Head of caudate nucleus (tissue), 42 donors: Measurements from ENCODE around the gene SNRPN.
"Not testable (repeated sequence)": the region's sequence is repeated elsewhere in the genome, so short reads cannot be mapped to it uniquely, and the experiment has no call there.

ENCODE experiments used
- DNase-seq, 42 donors: peaks; one replicate each; pipeline versions ENCODE4 v3.0.0 to v3.0.0-alpha.2; 2020 to 2021; ENCODE audit warnings: mixed read lengths in 7 of 42
- intact Hi-C: fragments of 100-400 bp; cut with DNase I; formaldehyde crosslinking; loops from one replicate; pipeline ENCODE4 v1.15.0; 2022

Gene SNRPN

GRCh38 chr15:24954783-24955530 lies at the start of gene SNRPN, which contains the start of gene SNURF:
Gene SNRPN (plus strand): TSS chr15:24954987. CDS start chr15:24974454, 19,467 bp downstream.
Gene SNURF (plus strand): TSS chr15:24954987. CDS start chr15:24955049, 62 bp downstream.
- DNase-seq, result peak; percentile 44 to 90 (median 79)
- intact Hi-C loops, result loop anchor here (10.0 kb wide), 1 partner anchor 480 kb away; the partner anchor contains the start of gene UBE3A

- intact Hi-C loops, result no loop called here
- DNase-seq, result no peak
Measured at GRCh38 chr15:24916305-24917009, 38.3 kb upstream of the SNRPN start.

- intact Hi-C loops, result no loop called here
- DNase-seq, result no peak
Measured at GRCh38 chr15:24917431-24917830, 37.4 kb upstream of the SNRPN start.

- no peak for DNase-seq
- intact Hi-C loops, result no loop called here
Measured at GRCh38 chr15:24919446-24919845, 35.3 kb upstream of the SNRPN start.

GRCh38 chr15:24922781-24923180 lies 32.0 kb upstream of the SNRPN start:
- intact Hi-C loops, result not testable (repeated sequence)

GRCh38 chr15:24924153-24924552 lies 30.6 kb upstream of the SNRPN start:
- intact Hi-C loops, result no loop called here
- DNase-seq, result no peak

More at GRCh38 chr15:24922781-24923180, 32.0 kb upstream of the SNRPN start:
- not testable (repeated sequence) for DNase-seq

- no peak for DNase-seq
- intact Hi-C loops, result no loop called here
Measured at GRCh38 chr15:24924621-24925020, 30.2 kb upstream of the SNRPN start.

GRCh38 chr15:24931874-24932732 lies 22.7 kb upstream of the SNRPN start:
- DNase-seq, intact Hi-C loops: not testable (repeated sequence)

- intact Hi-C loops, result no loop called here
- DNase-seq, result no peak
Measured at GRCh38 chr15:24933716-24934115, 21.1 kb upstream of the SNRPN start.

- DNase-seq, intact Hi-C loops: not testable (repeated sequence)
Measured at GRCh38 chr15:24938224-24938623, 16.6 kb upstream of the SNRPN start.

- no peak for DNase-seq
- intact Hi-C loops, result no loop called here
Measured at GRCh38 chr15:24940236-24940635, 14.6 kb upstream of the SNRPN start.

- intact Hi-C loops, result no loop called here
- DNase-seq, result no peak
Measured at GRCh38 chr15:24943361-24943760, 11.4 kb upstream of the SNRPN start.

GRCh38 chr15:24944954-24945353 lies 9.8 kb upstream of the SNRPN start:
- DNase-seq, result no peak
- intact Hi-C loops, result no loop called here

- intact Hi-C loops, result no loop called here
- no peak for DNase-seq
Measured at GRCh38 chr15:24945711-24946110, 9.1 kb upstream of the SNRPN start.

- DNase-seq, result no peak
- intact Hi-C loops, result no loop called here
Measured at GRCh38 chr15:24948495-24948894, 6.3 kb upstream of the SNRPN start.

- peak in 20 of 42 donors; percentile 6 to 50 (median 22) for DNase-seq
- intact Hi-C loops, result loop anchor here (10.0 kb wide), 1 partner anchor 479 kb away; the partner anchor contains the start of gene UBE3A
Measured at GRCh38 chr15:24955531-24955921, 739 bp downstream of the SNRPN start.

- peak; percentile 48 to 89 (median 77) for DNase-seq
- intact Hi-C loops, result loop anchor here (10.0 kb wide), 1 partner anchor 479 kb away; the partner anchor contains the start of gene UBE3A
Measured at GRCh38 chr15:24956111-24956838, 1.5 kb downstream of the SNRPN start.

GRCh38 chr15:24957691-24958090 lies 2.9 kb downstream of the SNRPN start:
- intact Hi-C loops, result loop anchor here (10.0 kb wide), 1 partner anchor 477 kb away; the partner anchor contains the start of gene UBE3A
- DNase-seq, result no peak
